Right lobe of liver (tissue), 6 donors: ENCODE results near the gene PIWIL1. TPM values are rescaled to one million over a fixed set of nuclear protein-coding genes. Genes with fewer than 3 reads are reported as not detected.

ENCODE experiments used
- ATAC-seq, 4 donors: fragments of 200-7000 bp; cut with Tn5 transposase; one replicate each; pipeline ENCODE4 v1.9.1; 2020; ENCODE audit warnings: mild to moderate bottlenecking in 4 of 4, moderate library complexity in 4 of 4
- DNase-seq, 3 donors: peaks; one replicate each; pipeline ENCODE4 v3.0.0-alpha.2; 2020
- H3K27ac ChIP-seq, 3 donors: fragments of 200-600 bp; one replicate each; pipeline ENCODE4 v1.8.0; 2022
- H3K27me3 ChIP-seq, 2 donors: fragments of 200-600 bp; one replicate each; pipeline ENCODE4 v1.8.0; 2022
- H3K36me3 ChIP-seq, 4 donors: fragments of 200-600 bp; sonication (generic) in 1 of 4; one replicate each; pipeline versions ENCODE4 v1.5.1 to v1.8.0; 2017 to 2022; ENCODE audit warnings: control low read depth in 1 of 4
- H3K4me1 ChIP-seq, 4 donors: fragments of 200-600 bp; sonication (generic) in 1 of 4; one replicate each; pipeline versions ENCODE4 v1.5.1 to v1.8.0; 2017 to 2022; ENCODE audit warnings: control low read depth in 1 of 4
- H3K4me3 ChIP-seq, 3 donors: fragments of 200-600 bp; one replicate each; pipeline ENCODE4 v1.8.0; 2022
- H3K9me3 ChIP-seq, 4 donors: fragments of 200-600 bp; sonication (generic) in 1 of 4; one replicate each; pipeline versions ENCODE4 v1.5.1 to v1.8.0; 2017 to 2022; ENCODE audit warnings: control low read depth in 1 of 4
- POLR2A ChIP-seq: fragments of 450-650 bp; IDR thresholded peaks from one replicate; pipeline ENCODE4 v1.6.1; 2017; ENCODE audit warnings: antibody characterized with exemption, mild to moderate bottlenecking
- WGBS: methylation state at CpG from one replicate; pipeline ENCODE4 v1.1.6; 2018; ENCODE audit warnings: low coverage, low lambda C conversion rate; ENCODE audit not compliant: insufficient coverage; ENCODE audit errors: missing lambda C conversion rate; 5-methylcytosine and 5-hydroxymethylcytosine counted together
- intact Hi-C, 2 donors: fragments of 100-400 bp; cut with DNase I; formaldehyde crosslinking; loops; one replicate each; pipeline versions ENCODE4 v1.11.2 to v1.14.1; 2022
- total RNA-seq, 6 experiments: library from RNA; depleted of rRNA in 2 of 6; stranded (reverse); fragments of >200 nt in 2 of 6; fragmentation: NEBNext Ultra II Directional in 3 of 6; extraction: Animal tissue kit (Norgen Biotek cat#: 25700) in 3 of 6; gene quantifications; one replicate each; pipeline versions ENCODE4 v1.1.0 to v1.2.4, GENCODE V29; 2016 to 2023
- TF ChIP-seq, protein P1 (sequence below), 4 donors: fragments of 200-600 bp in 3 of 4; fragments of 450-650 bp in 1 of 4; IDR thresholded peaks; one replicate each; pipeline versions ENCODE4 v1.5.1 to v1.8.0; 2016 to 2022; ENCODE audit warnings: antibody characterized with exemption in 4 of 4, mild to moderate bottlenecking in 2 of 4
- donor health status: DM: no; HTN: yes; CAD: no.
- donor health status: DM: no; HTN: no; CAD: no.
- donor health status: DM: no; HTN: no; CAD: no.
- donor health status: DM: no; HTN: yes; CAD: no.
- donor health status: DM: no; HTN: yes; CAD: no.

Gene PIWIL1
- total RNA-seq, 6 experiments from 2014 or later: not detected

DNA sequence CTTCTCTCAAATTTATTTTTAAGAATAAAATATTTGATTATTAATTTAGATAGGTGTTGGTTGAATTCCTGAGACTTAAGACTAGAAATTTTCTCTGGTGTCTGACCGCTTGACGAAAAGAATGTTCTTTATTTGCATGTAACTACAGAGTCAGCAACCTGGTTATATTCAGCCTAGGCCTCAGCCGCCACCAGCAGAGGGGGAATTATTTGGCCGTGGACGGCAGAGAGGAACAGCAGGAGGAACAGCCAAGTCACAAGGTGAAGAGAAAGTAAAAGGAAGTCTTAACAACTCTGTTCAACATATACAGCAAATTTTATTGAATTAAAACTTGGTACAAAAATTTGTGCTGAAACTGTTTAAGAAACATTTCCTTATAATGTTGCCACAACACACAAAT, 5.2 kb downstream of the PIWIL1 start:
- Histone ChIP-seq H3K4me1 (peaks cover 0 to 25% (median 8%) of the 10 kb centered on the region in 4 donors), H3K27ac (no peak overlapping the region), H3K9me3 (no peaks in the 10 kb centered on the region), H3K27me3 (peaks cover 0 to 8% of the 10 kb centered on the region in 2 donors), H3K4me3 (no peak overlapping the region), H3K36me3 (no peaks in the 10 kb centered on the region)
- DNase-seq: no peak
- no peak for ATAC-seq
- no peak for TF ChIP-seq POLR2A
- TF ChIP-seq, protein P1, sequence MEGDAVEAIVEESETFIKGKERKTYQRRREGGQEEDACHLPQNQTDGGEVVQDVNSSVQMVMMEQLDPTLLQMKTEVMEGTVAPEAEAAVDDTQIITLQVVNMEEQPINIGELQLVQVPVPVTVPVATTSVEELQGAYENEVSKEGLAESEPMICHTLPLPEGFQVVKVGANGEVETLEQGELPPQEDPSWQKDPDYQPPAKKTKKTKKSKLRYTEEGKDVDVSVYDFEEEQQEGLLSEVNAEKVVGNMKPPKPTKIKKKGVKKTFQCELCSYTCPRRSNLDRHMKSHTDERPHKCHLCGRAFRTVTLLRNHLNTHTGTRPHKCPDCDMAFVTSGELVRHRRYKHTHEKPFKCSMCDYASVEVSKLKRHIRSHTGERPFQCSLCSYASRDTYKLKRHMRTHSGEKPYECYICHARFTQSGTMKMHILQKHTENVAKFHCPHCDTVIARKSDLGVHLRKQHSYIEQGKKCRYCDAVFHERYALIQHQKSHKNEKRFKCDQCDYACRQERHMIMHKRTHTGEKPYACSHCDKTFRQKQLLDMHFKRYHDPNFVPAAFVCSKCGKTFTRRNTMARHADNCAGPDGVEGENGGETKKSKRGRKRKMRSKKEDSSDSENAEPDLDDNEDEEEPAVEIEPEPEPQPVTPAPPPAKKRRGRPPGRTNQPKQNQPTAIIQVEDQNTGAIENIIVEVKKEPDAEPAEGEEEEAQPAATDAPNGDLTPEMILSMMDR (IDR thresholded peaks at IDR 0.05): no peak
- WGBS: 82% methylated on average over 5 of the region's 5 CpGs
- intact Hi-C loops: no loop called here

DNA sequence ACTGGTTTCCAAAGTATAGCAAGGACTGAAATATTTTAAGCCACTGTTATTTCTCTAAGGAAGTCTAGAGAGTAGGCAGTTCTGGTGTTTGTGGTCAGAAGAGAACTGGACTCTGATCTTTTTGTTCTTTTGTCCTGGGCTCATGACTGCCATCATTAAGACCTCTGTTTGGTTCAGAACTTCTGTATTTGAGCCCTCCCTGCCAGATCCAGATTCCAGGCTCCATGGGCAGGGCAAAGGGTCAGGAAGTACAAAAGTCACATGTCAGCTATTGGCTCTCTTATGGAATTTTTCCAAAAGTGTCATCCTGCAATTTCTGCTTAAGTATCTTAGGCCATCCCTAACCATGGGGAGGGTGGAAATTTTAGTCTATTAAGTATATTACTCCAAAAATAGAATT, 6.8 kb downstream of the PIWIL1 start:
- no peak for DNase-seq
- H3K27me3 ChIP-seq: peaks cover 0 to 5% of the 10 kb centered on the region in 2 donors
- no peak for TF ChIP-seq POLR2A
- TF ChIP-seq, protein P1 (IDR thresholded peaks at IDR 0.05): no peak
- H3K36me3 ChIP-seq: no peaks in the 10 kb centered on the region
- intact Hi-C loops: no loop called here
- peaks cover 0 to 26% (median 8%) of the 10 kb centered on the region in 4 donors for H3K4me1 ChIP-seq
- peak overlapping the region in 1 of 3 donors; percentile 37 for H3K27ac ChIP-seq
- peak; percentile 60 to 86 (median 80) for ATAC-seq
- no peak overlapping the region for H3K4me3 ChIP-seq
- no peaks in the 10 kb centered on the region for H3K9me3 ChIP-seq

DNA sequence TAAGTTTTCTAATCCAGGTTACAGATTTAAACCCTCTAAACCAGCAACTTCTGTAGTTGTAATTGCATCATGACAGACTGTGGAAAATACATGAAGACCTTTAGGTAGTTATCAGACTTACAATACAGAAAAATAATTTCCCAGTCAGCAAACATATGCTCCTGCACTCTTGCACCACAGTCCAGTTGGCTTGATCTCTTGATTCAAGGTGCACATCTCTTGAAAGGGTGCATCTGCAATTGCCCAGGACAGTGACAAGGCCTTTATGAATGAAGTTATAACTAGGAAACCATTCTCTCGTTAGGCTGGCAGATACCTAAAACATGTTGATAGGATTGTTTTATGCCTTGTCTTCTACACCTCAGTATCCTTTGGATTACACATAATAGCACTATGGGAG, 7.6 kb downstream of the PIWIL1 start:
- Histone ChIP-seq H3K9me3 (no peaks in the 10 kb centered on the region), H3K27ac (no peak overlapping the region), H3K4me3 (no peak overlapping the region), H3K4me1 (peaks cover 0 to 26% (median 8%) of the 10 kb centered on the region in 4 donors), H3K36me3 (no peaks in the 10 kb centered on the region), H3K27me3 (no peaks in the 10 kb centered on the region)
- ATAC-seq: peak in 3 of 4 donors; percentile 13 to 51 (median 46)
- intact Hi-C loops: no loop called here
- DNase-seq: no peak
- TF ChIP-seq, protein P1 (IDR thresholded peaks at IDR 0.05): no peak
- TF ChIP-seq POLR2A: no peak
- 50% methylated on average over 1 of the region's 1 CpG for WGBS

DNA sequence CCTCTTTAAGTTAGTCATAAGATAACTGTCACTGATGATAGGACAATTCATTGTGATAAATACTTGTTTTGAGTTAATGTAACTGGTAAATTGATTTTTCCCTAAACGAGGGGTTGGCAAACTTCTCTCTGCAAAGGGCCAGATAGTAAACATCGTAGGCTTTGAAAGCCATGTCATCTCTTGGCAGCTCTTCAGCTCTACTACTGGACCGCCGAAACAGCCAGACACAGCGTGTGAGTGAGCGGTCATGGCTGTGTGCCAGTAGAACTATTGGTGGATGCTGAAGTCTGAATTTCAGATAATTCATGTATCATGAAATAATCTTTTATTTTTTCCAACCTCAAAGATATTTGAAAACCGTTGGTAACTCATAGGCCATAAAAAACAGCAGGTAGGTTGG, 9.9 kb downstream of the PIWIL1 start:
- peak in 2 of 3 donors; percentile 64 to 76 for DNase-seq
- no peaks in the 10 kb centered on the region for H3K36me3 ChIP-seq
- no peak overlapping the region for H3K4me3 ChIP-seq
- 16% methylated on average over 7 of the region's 7 CpGs for WGBS
- intact Hi-C loops: no loop called here
- TF ChIP-seq, protein P1 (IDR thresholded peaks at IDR 0.05): no peak
- no peaks in the 10 kb centered on the region for H3K27me3 ChIP-seq
- H3K27ac ChIP-seq: no peak overlapping the region
- peak; percentile 82 to 95 (median 84) for ATAC-seq
- no peaks in the 10 kb centered on the region for H3K9me3 ChIP-seq
- peaks cover 0 to 26% (median 8%) of the 10 kb centered on the region in 4 donors for H3K4me1 ChIP-seq

DNA sequence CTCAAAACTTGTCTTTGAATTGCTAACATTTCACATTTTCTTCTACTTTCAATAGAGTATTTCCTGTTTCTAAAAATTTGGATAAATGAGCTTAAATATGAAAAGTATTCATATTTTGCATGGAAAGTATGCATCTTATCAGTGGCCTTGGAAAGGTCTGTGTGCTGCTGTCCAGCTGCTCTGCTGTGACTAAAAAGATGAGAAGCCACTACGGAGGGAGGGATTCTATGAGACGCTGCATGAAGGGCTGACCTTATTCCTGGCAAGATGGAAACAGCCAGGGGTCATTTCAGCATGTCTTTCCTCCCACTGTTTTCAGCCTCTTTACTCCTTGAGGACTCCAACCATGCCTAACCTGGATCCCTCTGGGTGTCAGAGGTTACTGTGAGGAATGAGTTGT, 13.0 kb downstream of the PIWIL1 start:
- 55% methylated on average over 2 of the region's 2 CpGs for WGBS
- peak in 2 of 4 donors; percentile 23 to 54 for ATAC-seq
- Histone ChIP-seq H3K4me3 (no peak overlapping the region), H3K4me1 (peaks cover 0 to 10% (median 0%) of the 10 kb centered on the region in 4 donors), H3K36me3 (no peaks in the 10 kb centered on the region), H3K27ac (no peak overlapping the region), H3K27me3 (no peaks in the 10 kb centered on the region), H3K9me3 (no peaks in the 10 kb centered on the region)
- TF ChIP-seq POLR2A: no peak
- TF ChIP-seq, protein P1 (IDR thresholded peaks at IDR 0.05): no peak
- no peak for DNase-seq
- intact Hi-C loops: no loop called here
